HG03175 (cell line): ENCODE results near the gene C1orf116.

Experiments used
- ATAC-seq: cut with Tn5 transposase; IDR thresholded peaks from one replicate; pipeline ENCODE4 v1.9.1; 2021; ENCODE audit warnings: mild to moderate bottlenecking, moderate library complexity; ENCODE audit not compliant: unreplicated experiment

Gene C1orf116

DNA sequence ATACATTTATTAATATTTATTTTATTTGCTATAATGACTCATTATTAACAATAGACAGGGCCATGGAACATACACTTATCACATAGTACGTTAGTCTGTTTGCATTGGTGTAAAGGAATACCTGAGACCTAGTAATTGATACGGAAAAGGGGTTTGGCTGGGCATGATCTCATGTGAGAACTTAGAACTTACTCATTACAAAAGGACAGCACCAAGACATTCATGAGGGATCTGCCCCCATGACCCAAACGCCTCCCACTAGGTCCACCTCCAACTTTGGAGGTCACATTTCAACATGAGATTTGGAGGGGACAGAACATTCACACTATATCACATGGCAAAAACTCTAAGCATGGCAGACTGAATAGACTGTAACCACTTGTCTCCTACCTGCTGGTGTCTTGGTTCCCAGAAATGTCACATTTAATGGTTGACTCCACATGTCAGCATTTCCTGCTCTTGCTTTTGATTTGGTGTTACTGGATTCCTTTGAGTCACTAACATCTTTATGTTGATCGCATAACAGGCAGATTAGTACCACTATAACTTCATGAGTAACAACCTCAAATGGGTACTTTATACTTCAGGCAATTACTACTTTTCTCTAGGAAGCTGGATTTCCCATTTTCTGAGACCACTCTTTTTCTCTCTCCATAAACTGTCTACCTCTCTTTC, 3.5 kb upstream of the C1orf116 start:
- no peak for ATAC-seq

DNA sequence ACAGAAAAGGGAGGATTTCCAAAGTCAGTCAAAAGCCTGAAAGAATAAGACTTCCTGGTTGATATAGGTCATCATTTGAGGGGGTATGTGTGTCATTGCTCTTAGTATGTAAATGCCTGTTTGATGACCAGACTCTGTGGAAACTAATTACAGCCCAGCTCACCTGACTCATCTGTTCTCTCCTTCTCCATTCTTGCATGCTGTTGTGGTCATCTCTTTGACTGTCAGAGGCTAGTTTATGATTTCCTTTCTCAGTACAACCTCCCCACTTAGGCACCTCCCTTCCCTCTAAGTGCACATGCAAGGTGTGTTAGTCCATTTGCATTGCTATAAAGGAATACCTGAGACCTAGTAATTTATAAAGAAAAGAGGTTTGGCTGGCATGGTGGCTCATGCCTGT, 2.4 kb upstream of the C1orf116 start:
- ATAC-seq: no peak

DNA sequence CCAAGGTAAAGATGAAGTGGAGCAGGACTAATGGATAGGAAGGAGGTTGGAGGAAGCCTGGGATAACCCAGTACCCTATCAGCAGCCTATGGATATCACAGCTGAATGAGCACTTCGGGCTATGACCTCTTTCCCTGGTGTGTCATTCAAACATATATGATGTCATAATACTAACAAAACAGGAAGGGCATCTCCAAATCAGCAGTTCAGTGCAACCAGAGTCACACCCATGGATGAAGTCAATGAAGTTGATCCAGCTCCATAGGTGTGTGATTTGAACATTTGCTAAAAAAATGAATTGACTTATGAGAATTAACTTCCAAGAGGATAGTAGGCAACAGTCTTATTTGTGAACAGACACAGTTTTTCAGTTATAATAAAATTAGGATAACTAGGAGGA, 1.7 kb upstream of the C1orf116 start:
- ATAC-seq: no peak

DNA sequence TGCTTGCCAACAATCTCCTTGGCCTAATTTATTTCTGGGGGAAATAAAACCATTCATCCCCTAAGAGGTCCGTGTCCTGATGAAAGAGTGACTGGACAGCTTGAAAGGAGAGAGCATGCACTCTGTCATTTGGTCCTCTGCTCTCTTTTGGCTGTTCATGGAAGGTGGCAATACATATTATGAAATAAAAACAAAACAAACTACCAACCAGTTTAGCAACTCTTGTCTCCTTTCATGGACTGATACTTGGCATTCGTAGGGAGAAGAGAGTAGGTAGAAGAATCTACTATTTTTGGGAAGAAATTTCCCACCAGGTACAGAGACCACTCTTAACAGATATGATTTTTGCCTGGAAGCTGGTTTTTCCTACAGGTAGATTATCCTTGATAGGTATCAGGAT, 746 bp upstream of the C1orf116 start:
- no peak for ATAC-seq

DNA sequence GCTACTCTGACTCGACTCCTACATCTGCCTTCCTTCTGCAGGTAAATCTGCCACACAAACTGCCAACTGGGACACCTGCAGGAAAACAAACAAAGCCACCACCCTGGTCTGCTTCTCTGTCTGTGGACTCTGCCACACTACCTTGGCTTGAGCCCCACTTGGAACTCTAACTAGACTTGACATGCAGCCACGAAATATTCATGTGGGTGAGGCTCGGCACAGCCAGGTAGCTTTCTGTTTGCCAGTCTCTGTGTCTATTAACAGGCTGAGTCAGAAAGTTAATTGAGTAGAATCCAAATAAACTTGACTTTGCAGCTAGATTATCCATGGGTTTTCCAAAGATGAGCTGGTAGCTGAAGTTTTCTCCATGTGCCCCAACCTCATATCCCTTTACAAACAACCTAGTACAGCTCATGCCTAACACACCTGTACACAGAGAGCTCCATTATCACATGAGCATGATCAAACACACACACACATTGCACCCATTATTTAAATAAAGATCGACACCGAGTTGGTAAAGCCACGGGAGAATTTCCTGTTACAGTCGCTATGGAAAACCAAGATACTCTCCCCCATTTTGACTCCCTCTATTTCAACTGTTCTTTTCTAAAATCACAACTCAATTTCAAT, 808 bp downstream of the C1orf116 start:
- ATAC-seq: no peak

DNA sequence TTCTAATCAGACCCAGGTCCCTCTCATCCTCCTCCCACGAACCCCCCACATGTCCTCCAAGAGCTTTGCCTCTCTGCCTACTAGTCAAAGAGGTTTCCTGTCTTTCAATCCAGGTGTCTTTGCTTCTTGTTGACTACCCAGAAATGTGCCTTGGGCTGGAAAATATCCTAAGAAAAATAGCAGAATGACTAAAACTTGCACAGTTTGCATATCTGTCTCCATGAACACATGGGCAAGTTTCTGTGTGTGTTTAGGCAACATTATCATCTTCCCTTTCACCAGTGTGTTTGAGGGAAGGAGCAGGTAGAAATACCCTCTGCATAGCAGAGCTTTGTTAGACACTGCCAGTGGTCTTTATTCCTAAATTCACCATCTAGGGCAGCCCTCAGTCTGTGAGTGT, 1.5 kb downstream of the C1orf116 start:
- ATAC-seq: no peak

DNA sequence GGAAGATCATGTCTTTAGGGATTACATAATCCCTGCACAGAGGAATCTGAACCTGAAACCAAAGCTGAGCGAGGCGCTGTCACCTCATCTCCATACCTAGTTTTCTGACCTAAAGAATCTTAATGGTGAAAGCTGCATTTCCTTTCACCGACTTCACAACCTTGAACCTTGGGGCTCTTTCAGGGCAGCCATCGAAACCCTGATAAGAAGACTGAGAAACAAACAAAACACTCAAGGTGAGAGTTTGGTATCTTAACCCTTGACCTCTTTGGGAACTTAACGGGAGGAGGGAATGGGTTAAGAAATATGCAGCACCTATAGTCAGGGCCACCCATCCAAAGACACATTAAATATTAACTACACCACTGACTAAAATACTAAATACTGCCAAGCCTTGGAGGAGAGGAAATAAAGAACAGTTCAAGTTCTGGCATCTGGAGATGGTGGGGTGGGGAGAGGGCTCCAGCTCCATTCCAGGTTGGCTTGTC, 2.0 kb downstream of the C1orf116 start:
- no peak for ATAC-seq

DNA sequence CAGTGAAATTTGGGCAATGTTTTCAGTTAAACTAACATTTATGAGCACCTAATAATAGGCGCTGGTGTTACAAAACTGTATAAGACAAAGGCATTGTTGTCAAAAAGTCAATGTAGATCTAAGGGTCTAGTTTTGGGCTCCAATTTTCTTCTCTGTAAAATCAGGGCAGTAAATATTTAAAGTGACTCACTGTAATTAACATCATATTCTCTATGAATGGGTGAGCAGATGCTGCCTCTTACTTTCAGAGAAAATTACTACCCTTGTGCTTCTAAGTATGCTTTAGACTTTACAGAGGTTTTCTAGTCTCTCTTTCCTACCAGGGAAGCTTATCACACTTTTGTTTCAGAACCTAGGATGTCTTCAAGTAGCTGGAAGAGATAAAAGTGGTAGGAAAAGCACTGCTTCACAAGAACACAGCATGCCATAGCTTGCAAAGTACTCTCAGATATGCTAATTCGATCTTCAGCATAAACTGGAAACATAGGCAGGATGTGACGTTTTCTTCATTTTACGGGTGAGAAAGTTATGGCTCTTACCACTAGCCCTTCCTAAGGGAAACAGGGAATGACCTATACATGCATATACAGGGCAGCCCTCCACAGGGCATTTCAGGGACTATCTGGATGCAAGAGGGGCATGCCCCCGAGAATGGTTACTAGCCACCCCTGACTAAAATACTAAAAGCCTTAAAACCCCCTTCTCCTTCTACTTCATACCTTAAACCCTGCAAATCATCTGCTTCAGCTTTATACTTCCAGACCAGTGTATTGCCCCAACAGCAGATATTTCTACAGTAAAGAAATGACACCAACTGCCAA, 2.6 kb downstream of the C1orf116 start:
- ATAC-seq: no peak

DNA sequence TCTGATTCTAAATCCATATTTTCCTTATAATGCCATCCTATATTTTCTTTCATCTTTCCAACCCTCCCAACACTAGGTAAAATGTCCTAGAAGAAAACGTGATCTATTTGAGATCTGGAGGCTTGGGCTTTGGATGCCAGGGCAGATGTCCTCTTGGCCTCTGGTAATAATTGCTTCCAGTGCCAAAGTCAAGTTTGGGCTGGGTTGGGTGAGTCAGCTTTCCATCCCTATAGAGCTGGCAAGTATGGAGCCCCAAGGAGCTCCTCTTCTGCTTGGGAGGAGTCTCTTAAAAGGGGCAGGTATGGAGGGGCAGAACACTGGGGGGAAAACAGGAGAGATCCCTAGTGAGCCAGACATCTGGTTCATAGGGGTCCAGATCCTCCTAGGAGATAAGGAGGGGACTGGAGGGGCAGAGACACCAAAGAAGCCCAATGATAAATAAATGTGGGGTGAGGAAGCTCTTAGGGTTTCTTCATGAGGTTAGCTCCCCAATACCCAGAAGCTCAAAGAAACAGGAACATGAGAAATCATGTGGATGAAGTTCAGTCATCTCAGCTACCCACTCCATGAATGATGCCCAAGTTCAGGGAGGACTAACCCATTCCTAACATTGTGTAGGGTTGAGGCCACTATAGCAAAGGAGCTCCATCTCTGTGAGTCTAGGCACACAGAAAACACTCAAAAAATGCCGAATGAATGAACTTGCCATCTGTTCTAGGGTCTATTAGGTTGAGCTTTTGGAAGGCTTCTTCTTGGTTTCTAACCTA, 3.5 kb downstream of the C1orf116 start:
- ATAC-seq: no peak

DNA sequence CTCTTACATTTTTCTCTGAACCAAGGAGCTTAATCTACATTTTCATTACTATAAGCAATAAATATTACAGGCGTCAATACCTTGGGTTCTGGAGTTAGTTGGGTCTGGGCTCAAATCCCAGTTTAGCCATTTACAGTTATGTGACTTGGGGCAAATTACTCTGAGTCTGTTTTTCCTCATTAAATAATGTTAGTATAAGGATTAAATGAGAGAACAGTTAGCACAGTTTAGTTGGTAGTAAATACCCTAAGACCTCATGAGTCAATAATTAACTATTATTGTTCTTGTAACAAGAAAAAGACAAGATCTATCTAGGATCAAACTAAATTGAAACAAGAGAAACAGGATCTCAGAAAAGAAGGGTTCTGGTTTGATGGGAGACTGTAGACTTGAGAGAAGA, 4.6 kb downstream of the C1orf116 start:
- no peak for ATAC-seq

DNA sequence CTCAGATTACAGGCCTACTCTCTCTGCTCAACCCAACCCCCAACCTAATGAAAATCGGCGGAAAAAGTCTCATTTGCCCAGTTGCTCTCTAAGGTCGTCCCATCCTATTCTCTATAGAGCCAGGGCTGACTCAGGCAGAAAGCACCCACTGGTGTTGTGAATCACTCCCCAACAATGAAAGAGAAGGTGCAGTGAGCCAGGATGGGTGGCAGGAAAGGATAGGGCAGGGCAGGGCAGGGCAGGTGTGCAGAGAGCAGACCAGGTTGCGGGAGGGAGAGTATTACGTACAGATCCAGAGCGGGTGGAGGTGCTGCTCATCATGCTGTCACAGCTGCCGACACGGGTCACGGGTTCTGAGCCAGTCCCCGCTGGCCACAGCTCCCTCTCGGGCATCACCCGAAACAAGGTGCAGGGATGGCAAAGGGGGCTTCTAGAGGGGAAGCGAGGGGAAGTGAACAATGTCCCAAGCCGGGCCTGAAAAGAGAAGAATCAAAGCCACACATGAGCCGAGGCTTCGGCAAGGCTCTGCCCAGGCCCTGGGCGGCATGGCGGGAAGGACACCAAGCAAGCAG, 5.3 kb downstream of the C1orf116 start:
- no peak for ATAC-seq

DNA sequence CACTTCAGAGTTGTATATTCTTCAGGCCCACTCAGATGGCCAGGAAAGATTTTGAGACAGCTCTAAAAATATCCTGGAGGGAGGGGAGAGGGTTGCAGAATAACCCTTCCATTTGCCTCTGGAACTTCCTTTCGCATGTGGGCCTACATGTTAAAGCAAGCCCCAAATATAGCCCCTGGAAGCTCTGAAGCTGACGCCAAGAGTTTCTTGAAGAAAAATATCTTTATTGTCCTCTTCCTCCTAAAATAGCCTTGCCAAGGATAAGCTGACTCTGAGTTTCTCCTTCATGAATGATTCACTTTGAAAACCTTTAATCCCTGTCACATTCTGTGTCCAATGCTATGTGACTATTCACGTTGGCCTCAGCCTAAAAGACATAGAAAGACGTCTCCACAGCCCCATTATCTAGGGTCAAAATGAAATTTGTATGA, 6.4 kb downstream of the C1orf116 start:
- no peak for ATAC-seq

DNA sequence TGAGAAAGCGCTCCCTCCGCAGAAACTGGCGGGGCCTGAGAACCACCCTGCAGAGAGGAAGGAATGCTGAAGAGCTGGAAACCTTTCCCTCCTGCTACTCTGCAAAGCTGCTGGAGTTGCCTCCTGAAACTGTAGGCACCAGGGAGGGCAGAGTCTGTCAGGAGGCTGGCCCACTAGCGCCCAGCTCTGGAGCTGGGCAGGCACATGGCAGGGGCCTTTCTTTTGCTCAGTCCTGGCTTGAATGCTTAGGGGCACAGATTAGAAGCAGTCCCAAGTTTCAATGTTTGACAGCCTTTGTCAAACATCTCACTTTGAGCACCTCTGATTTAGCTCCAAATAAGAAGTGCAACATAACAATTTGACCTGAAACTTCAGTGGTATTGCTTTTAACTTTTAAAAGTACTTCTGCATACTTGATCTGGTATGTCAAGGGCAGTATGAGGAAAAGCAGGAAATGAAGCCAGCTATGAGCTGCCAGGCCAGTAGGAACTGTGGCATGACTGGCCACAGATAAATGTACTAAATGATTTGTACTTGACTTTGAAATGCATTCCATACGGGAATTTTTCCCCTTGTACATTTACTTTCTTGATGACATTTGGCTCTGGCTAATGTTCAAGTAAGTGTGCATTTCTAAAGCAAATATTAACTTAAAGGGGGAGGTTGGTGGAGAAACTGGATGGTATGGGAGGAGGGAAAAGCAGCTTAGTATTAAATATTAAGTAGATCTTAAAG, 7.2 kb downstream of the C1orf116 start:
- ATAC-seq: no peak

DNA sequence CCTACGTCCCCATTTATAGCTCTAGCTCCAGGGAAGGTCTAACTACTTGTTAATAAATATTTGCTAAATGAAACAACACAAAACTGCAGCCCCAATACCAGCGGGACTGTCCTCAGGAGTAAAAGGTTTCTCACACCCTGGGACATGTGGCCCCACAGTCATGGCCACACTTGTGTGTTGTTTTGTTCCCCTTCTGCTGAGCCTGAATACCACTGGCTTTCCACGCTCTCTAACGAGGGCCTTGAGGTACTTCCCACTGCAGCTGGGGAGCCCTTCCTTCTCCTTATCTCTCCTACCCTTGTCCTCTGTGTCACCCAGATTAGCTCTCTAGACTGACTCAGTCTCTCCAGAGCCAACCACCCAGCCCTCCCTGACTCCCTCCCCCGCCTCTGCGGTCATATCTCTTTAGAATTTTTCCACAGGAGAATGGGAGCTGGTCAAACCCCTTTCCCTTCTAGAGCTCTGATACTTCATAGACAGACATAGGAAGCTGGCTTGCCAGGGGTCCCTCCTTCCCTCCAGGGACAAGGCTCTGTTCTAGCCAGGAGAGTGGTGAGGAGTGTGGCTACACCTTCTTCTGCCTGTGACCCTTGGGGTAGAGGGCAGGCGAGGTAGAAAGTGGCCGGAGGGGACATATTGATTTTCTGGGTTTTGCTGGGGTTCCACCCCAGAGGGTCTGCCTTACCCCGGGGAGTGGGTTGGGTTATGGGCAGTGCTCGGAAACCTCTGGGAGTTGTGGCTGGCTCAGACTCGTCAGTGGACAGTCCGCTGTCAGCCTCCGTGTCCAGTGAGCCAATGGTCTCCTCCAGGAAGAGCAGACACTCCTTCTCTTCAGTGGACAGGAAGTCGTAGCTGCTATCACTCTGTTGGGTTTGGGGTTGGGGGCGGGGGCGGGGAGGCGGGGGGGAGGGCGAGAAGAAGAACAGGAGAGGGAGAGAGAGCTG, 8.1 kb downstream of the C1orf116 start:
- ATAC-seq: no peak

DNA sequence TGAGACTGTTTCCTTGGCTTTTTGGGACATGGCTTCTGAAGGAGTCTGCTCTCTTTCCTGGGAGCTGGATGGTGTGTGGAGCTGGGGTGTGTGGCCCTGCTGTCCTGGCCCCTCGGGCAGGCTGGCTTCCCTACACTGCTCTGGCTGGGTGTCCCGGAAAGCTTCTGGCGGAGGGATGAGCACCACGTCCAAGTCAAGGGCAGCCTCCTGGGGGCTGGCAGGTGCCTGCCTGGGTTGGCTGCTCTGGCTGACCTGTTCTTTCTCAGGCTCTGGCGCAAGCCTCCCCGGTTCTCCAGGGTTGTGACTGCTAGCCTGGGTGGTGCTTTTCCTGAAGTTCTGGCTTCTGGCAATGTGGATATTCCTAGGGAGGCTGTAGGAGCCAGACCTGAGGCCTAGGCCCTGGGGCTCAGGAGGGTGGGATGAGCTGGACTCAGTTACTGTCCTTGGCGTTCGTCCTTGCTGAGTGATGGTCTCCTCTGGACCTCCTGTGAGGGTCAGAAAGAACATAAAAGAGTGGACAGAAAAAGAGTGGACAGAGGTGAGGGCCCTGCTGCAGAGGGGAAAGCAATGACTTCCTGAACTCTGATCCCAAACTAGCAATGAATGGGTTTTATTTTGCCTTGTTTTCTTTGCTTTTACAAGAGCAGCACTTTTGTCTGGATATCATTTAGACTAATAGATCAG, 9.4 kb downstream of the C1orf116 start:
- ATAC-seq: no peak

DNA sequence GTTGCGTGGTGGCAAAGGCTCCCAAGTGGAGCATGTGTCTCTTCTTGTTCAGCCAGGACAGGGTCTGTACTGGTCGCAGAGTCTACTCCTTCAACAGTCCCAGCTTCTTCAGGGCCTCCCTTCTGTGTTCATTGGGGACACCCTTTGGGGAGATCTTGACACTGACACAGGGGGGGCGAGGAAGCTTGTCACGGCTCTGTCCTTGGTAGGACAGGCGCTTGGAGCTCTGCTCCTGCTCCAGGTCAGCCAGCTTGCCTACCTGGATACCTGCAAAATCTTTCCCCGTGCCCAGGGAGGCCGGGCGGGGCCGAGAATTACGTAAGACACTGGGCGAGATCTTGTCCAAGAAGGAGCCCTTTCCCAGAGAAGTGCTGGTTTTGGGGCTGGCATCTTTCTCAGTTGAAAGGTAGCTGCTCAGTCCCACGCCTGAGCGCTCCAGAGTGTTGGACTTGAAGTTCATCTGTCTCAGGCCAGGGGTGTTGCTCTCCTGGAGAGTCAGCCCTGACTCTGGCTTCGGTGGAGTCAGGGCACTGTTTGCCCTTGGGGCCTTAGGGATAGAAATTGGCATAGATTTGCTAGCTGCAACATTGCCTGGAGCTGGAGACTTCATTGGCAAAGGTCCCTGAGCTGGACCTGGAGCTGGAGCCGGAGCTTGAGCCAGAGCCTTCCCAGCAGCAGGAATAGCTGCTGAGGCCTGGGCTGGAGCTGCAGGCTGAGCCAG, 10.5 kb downstream of the C1orf116 start:
- ATAC-seq: no peak

DNA sequence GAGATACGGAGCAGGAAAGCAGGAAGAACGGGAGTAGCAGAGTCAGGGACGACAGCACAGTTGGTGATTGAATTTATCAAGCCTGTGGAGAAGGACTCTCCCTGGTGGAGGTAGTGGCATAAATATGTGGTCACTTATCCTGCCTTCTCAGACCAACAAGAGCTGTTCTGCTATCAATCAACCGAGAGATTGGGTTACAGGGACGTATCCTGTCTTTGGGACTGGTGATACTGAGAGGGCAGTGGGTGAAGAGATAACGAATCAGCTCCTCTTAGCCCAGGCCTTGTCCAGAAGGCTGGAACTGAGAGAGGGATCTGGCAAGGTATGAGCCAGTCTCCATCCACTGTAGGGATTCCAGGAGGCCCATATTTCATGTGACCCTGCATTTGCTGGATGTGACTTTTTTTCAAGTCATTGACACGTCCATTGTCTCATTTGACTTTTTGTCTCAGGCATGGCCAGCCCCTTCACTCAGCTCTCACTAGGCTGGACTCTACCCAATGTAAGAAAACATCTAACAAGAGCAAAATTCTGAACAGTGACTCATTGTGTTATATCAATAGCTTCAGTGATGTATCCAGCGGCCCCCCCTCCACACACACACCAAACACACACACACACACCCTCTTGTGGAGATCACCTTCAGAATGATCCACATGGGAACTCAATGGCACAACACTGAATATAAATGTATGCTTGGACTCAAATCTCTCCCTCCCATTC, 11.3 kb downstream of the C1orf116 start:
- ATAC-seq: no peak
